ENCODE results near the gene ABCA13.

DNA sequence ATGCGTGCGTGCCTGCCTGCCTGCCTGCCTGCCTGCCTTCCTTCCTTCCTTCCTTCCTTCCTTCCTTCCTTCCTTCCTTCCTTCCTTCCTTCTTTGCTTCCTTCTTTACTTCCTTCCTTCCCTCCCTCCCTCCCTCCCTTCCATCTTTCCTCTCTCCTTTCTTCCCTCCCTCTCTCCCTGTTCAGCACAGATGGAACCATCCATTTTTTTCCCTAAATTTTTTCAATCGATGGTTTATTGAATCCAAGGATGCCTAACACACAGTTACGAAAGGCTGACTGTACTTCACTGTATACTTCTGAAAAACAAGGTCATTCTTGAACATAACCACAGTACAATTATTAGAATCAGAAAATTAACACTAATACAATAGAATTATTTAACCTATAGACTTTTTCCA lies 53.8 kb downstream of the ABCA13 start:
- TF ChIP-seq CTCF (conservative IDR thresholded peaks at IDR 0.05; ENCODE audit: low read length) (no peak), EZH2phosphoT487 (IDR thresholded peaks at IDR 0.05; ENCODE audit: borderline replicate concordance) (no peak)

Measured in Loucy (cell line).